Raji (cell line): Measurements from ENCODE around the gene PSAP.

Experiments used
- POLR2A ChIP-seq: IDR thresholded peaks from 2 replicates; pipeline ENCODE4 v1.6.1; 2011; ENCODE audit warnings: low read depth, low read length, control low read depth; ENCODE audit not compliant: insufficient read depth

PSAP gene

GRCh38 chr10:71838264-71839211 lies 12.5 kb downstream of the PSAP start:
- TF ChIP-seq POLR2A = no peak

- TF ChIP-seq POLR2A = no peak
These were observed 13.8 kb downstream of the PSAP start for GRCh38 chr10:71837098-71837827.

- TF ChIP-seq POLR2A = no peak
These were observed 14.5 kb downstream of the PSAP start for GRCh38 chr10:71836596-71836974.

GRCh38 chr10:71835671-71836595 lies 15.1 kb downstream of the PSAP start:
- 0 out of 2 replicates have a peak, but pooled peaks have one; percentile 27 for TF ChIP-seq POLR2A

GRCh38 chr10:71834343-71834674 lies 16.7 kb downstream of the PSAP start:
- no peak for TF ChIP-seq POLR2A

- no peak for TF ChIP-seq POLR2A
These were observed 17.4 kb downstream of the PSAP start for GRCh38 chr10:71833451-71834342.

- TF ChIP-seq POLR2A = no peak
These were observed 18.1 kb downstream of the PSAP start for GRCh38 chr10:71832967-71833366.

GRCh38 chr10:71831646-71832552 lies 19.2 kb downstream of the PSAP start:
- no peak for TF ChIP-seq POLR2A

GRCh38 chr10:71830726-71831125 lies 20.3 kb downstream of the PSAP start:
- no peak for TF ChIP-seq POLR2A

- TF ChIP-seq POLR2A = no peak
These were observed 21.2 kb downstream of the PSAP start for GRCh38 chr10:71829896-71830295.

GRCh38 chr10:71829171-71829570 lies 21.9 kb downstream of the PSAP start:
- TF ChIP-seq POLR2A = no peak

GRCh38 chr10:71828702-71829101 lies 22.3 kb downstream of the PSAP start:
- TF ChIP-seq POLR2A = no peak

GRCh38 chr10:71827852-71828251 lies 23.2 kb downstream of the PSAP start:
- no peak for TF ChIP-seq POLR2A

GRCh38 chr10:71825217-71825616 lies 25.8 kb downstream of the PSAP start:
- TF ChIP-seq POLR2A = no peak

GRCh38 chr10:71824333-71824732 lies 26.7 kb downstream of the PSAP start:
- no peak for TF ChIP-seq POLR2A
